HG03066 (cell line): ENCODE measurements around the gene SLN.
A peak's percentile ranks its signal among the peaks of the same experiment; 100 is the strongest.

Source experiments
- ATAC-seq: cut with Tn5 transposase; IDR thresholded peaks from one replicate; pipeline ENCODE4 v1.9.1; 2021; ENCODE audit warnings: low read depth; ENCODE audit not compliant: unreplicated experiment

Gene SLN

DNA sequence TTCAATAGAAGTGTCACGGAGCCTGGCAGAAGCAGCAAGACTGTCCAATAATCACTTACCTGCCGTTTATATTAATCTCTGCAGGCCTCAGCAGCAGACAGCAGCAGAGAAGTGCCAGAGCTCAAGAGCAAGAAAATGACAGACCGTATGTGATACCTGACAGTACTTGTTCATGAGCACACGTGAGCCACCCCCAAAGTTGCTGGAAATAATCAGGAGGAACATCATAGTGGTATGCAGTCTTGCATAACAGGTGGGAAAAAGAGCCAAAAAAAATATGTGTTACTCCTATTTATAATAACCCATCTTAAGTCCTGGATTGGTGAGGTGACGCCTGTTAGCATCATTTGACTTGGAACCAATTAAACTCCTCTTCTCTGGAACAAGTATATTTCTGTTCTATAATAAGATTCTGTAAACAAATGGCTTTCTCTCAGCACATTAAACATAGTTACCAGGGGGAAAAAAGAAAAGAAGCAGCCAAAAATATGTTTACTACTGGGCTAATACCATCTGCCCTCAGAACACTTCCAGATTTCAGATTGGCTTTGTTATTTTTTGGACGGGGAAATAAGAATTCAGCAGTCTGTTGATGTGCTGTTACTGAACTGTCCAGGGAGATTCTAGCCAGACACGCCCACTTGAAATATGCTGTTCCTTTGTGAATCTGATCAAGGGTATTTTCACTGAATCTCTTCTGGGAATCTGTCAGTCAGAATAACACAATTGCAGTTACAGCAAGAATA, 7.9 kb upstream of the SLN start:
- ATAC-seq, result no peak

DNA sequence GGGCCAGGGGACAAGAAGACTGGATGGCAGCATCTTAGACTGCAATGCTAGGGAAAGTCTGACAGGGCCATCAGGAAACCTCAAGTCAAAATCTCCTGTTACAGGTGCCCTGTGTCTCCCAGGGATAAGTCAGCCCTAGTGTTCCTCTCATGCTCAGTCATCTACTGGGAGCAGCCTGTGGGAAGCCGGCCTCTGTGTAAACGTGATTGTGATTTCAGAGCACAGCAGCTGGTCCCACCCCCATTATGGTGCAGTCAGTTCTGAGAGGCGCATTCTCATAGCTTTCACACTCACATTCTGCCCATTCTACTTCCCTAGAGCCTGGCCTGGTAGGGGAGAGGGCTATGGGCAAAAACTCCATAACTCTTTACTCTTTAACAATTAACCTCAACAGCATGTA, 7.2 kb upstream of the SLN start:
- ATAC-seq, result no peak

DNA sequence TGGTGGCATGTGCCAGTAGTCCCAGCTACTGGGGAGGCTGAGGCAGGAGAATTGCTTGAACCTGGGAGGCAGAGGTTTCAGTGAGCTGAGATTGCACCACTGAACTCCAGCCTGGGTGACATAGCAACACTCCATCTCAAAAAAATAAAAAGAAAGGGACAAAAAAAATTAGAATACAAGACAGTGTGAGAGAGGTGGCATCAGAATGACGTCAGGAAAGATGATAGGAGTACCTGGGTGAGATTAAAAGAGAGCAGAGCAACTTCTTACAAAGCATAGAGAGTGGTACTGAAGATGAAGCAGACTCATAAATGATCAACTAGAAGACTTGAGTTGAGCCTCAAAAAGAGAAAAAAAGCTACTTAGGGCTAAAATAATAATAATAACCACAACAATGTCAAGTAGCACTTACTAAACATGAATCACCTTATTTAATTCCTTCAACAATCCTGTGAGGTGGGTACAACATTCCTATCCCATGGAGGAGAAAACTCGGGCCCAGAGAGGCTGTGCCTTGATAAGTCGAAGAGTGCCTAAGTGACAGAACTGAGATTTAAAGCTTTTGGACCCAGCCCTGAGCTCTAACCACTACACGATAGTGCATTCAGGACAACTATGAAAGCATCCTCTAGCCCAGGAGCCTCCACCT, 5.2 kb upstream of the SLN start:
- no peak for ATAC-seq

DNA sequence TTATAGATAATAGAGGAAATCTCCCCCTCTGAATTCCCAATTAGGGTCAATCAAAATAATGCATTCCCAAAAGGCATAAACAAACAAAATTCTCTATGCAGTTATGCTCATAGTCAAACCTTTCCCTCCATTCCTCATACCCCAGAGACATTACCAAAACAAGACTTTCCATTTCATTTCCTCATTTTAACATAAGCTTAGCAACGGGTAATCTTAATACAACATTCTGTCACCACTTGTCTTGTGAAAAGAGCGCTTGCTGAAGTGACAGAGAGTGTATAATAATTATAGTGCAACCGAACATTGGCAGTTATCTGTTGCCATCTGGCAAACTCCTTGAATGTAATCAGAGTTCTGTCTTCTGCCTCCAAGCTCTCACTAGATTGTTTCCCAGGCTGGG, 1.2 kb upstream of the SLN start:
- no peak for ATAC-seq

DNA sequence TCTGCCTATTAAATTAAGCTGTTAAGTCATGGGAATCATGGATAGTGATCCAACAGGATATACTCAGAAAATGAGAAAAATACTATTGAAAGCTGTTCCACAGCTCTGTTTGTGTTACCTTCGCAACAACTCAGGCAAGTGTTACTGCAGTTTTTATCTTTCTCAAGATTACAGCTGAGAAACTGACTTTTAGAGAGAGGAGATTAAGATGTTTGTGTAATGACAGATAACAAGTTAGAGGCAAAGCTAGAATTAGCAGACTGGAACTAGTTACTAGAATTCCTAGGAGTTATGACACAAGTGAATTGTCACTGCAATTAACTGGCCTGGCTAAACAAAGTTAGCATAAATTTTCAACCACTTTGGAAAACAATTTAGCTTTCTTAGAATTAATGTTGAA, 1.6 kb downstream of the SLN start:
- ATAC-seq, result no peak

DNA sequence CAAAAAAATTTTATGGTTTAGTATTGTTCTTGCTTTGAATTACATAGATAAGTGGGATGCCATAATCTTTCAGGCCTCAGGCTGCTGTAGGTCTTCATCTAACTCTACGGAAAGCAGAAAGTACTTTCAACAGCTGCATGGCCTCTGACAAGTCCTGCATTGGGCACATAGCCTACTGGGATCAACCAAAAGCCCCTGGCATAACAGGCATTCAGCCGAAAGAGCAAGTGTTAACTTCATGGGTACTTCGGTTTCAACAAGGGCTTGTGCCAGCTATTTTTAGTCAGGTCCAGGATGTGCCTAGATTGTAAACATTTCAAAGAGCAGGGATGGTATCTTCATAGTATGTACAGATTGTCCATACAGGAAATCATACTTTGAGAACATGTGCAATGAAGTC, 3.1 kb downstream of the SLN start:
- ATAC-seq, result no peak

DNA sequence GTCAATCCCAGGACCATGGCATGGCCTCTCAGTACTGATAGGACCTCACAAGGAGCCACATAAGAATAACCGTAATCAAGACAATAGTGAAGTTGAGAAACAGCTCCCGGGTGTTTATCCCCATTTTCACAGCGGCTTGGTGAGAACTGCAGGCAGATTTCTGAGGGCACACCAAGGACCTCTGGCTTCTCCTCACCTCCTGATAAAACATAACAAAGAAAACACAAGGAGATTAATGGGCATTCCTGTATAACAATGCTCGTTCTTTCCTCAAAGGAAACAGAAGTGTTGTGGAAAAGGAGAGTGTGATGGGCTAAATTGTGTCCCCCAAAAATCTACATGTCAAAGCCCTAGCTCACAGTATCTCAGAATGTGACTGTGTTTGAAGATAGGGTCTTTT, 4.0 kb downstream of the SLN start:
- ATAC-seq, result no peak

DNA sequence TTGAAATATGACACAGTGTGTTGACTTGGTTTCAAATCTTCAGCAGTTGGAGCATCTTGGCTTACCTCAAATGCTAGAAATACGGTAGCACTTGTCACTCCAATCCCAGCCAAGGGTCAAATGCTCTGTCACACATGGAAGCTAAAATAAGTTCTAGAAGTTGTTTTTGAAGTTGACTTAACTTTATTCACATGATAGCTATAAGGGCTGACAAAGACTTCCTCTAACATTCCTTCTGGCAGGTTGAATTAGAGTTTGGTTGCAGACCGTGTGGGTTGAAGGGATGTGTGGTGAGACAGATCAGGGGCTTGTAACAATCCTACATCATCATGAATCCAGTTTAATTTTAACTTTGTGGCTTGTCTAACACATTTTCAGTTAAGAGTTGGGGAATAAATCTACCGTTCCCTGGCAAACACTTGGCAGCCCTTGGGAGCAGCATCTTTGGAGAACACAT, 4.6 kb downstream of the SLN start:
- no peak for ATAC-seq

DNA sequence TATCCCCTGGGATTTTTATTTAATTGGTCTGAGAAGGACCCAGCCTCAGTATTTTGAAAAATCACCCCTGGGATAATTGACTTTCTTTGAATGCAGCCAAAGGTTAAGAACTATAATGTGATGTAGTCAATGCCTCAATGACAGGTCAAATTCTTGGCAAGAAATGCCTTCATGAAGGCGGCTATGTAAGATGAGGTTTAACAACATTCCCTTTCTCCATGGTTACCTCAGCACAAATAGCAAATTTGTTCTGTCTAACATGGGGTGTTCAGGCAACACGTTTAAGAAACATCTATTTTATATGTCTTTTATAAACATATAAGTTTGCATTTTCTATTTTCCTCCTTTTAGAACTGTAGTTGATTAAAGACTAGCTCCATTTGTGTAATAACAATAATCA, 5.3 kb downstream of the SLN start:
- no peak for ATAC-seq

DNA sequence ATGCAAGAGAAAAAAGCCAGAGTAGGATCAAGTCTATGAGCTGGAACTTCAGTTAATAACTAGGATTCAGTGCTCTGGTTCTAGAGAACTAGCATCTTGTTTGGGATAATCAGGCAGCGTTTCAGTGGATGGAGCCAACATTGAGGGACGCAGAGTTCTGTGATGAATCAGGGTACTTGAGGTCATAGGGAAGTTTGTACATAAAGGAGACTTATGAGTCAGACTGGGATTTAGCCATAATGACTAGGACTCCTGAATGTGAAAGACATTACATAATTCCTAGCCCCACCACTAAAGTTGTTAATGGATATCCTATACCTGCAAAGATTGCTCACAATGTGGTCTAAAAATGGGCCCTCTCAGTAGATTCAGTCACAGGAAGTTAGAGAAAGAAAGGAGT, 6.8 kb downstream of the SLN start:
- no peak for ATAC-seq

DNA sequence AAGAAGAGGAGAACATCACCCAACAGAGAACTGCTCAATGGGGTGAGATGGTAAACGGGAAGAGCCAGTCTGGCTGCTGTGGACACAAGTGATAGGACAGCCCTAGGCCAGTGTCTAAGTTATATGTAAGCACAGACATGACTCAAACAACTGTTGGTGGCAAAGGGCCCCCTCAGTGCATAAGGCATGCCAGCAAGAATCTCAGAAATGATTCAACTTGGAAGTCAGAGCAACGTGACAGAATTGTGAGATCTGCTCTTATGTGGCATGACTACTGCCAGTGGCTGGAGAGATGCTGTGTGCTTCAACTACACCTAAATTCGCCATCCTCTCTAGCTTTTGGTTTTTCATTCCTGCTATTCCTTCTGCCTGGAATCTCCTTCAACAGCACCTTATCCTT, 7.4 kb downstream of the SLN start:
- no peak for ATAC-seq

DNA sequence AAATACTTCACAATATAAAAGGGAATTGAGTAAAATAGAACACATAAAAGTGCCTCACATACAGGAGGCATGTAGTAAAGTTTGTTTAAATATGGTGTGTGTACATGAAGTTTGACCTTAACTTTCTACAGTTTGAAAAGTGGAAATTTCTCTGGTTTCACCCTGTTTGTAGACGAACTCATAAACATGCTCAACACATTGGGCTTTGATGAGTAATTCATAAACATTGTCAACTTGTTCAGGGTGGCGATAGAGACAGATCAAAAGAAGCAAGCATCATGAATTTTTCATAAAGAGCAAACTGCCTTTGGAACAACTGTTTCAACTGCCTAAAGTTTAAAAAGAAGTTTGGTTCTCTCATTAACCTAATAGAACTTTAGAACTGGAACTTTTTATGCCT, 9.1 kb downstream of the SLN start:
- ATAC-seq, result no peak

DNA sequence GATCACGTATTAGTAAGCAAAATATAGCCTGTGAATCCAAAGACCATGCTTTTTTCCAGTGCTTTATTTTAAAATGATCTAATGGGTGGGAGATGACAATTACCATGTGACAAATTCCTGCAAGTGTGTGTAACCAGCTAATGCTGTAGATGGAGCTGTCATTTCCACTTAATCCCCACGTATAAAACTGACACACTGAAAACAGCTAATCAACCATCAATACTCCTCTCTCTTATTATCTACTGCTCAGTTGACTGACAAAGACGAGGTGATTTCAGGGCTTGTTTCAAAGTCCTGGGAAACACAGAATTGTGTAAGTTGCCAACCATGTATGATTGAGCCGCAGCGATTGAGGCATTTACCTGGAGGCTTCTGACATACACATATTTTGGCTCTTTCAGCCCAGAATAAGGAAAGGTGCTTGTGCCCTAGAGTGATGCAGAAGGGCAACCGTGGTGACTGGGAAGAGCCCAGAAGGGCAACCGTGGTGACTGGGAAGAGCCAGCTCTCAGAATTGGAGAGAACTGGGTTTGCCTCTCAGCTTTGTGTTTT, 9.7 kb downstream of the SLN start:
- no peak for ATAC-seq

DNA sequence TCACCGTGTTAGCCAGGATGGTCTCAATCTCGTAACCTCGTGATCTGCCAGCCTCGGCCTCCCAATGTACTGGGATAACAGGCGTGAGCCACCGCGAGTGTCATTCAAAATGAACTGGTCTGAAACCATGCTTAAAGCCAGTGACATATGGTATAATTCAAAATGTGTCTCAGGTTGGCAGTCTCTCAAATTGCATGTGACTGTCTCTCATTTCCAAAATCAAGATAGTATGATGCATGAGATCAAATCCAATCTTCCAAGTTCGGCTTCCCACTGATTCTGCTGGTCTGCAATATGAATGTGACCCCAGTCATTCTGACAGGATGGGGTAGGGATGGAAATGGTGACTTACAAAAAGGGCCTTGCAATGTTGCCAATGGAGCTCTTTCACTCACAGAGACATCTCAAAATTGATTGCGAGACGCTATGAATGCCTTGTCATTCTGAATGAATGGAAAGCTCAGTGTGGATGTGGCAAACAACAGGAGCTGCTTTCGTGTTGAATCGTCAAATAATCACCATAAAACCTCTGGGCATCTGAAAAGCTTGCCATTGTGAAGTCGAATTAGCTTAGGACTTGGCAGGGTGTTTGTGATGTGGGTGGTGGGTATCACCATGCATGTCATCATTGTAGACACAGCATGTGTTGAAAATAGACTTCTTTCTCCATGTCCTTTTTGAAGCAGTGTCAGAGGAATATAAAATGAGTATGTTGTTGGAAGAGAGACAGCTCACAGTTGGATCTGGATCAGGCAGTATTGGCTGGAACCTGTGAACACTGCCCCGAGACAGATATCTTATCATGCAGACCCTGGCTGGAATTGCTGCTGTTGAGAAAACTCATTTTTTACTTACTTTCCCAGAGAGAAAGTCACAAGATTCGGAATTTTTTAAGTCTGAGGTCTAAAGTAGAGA, 12.2 kb downstream of the SLN start:
- ATAC-seq, result no peak

DNA sequence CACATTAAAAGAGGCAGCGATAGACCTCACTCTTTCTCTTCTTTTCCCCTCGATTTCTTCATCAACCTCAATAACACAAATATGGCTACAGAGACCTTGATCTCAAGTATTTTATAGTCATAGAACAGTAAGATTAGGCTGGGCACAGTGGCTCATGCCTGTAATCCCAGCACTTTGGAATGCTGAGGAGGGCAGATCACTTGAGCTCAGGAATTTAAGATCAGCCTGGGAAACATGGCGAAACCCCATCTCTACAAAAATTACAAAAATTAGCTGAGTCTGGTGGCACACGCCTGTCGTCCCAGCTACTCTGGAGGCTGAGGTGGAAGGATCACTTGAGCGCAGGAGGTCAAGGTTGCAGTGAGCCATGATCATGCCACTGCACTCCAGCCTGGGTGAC, 14.6 kb downstream of the SLN start:
- ATAC-seq, result no peak

DNA sequence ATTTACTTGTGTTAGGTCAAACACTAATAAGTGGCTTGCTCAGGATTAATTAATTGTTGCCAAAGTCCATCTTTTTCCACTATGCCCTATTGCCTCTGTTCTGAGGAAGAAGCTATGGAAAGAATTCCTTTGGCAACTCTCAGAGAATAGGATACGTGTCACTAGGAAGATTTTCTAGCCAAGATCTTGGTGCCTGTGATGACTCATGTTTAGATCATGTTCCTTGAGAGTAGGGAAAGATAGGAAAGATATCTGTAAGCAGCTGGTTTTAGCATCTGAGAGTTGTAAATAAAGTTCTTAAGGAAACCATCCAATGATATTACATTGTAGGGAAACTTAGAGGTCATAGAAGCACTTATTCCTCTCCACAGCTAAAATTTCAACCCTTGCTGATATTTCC, 15.7 kb downstream of the SLN start:
- no peak for ATAC-seq

DNA sequence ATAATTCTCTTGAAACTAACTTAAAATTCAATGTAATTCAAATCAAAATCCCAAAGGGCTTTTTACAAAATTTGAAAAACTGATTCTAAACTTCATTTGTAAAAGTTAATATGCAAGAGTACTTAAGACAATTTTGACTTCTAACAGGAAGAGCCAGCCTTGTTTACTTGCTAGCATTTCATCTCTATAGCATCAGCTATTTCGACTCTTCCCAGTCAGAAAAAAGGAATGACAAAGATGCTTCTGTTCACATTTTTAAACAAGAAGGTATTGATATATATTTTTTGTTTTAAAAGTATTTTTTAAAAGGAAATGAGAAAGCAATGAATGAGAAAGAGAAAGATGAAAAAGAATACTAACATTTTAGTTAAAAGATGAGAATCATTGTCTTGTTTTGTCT, 16.4 kb downstream of the SLN start:
- ATAC-seq, result no peak

DNA sequence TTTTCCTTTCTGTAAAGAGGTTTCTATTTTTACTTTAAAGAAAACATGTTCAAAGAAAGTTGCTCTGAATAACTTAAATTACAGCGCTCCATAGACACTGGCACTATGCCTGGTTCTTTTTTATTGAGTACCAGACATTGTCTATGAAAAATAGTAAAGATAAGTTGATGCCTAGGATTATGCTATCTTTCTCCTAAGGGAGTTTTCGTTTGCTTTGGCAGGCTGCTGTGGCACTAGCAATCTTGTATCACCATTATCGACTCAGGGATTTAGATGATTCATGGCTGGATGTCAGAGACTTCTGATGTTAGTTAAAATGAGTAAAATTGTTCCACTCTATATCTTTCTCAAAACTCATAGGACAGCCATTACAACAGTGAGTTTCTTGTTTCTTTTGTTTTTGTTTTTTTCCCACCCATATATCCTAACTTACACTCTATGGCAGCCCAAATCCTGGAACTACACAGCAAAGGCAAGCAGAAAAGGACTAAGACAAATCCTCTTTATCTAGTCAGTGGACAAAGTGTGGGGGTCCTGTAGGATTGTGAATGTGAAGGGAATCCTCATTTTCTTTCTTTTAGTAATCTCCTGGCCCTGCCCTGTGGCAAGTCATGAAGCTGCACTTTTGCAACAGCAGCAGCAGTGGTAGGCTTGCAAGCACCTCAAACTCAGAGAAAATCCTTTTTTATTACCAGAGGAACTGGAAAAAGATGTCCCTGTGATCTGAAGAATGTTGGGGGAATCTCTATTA, 20.7 kb downstream of the SLN start:
- ATAC-seq, result no peak

DNA sequence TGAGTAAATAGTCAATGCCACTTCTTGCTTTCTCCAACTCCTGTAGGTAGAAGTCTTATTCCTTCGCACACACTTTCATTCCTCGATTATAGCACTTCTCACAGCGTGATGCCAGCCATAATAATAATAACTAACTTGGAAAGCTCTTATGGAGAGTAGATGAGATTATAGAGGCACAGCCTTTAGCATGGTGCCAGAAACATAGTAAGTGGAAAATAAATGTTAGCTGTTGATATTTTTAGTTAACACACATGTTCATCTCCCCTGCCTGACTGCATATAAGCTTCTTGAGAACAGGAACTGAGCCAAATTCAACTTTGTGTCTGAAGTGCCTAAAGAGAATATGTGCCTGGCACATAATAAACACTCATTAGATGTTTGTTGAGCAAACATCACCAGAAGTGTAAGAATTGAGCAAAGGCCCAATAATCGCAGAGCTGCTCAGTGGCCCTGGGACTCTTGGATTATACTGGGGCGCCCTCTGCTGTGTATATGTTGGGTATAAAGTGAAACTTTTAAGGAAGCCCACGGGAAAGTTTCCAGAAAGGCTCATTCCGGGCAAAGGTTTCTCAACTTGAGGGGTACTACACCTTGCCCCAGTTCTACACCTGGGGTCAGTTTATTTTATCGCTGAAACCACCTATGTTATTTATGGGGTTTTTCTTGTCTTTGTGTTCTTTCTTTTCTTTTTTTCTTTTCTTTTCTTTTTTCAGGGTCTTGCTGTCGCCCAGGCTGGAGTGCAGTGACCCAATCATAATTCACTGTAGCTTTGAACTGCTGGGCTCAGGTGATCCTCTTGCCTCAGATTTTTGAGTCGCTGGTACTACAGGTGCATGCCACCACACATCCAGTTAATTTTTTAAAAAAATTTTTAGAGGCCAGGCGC, 22.3 kb downstream of the SLN start:
- ATAC-seq, result peak; percentile 74
